Neural cell (in vitro differentiated cells): Measurements from ENCODE around the gene TMED8. TPM values are rescaled to one million over a fixed set of nuclear protein-coding genes. Genes with fewer than 3 reads are reported as not detected.

Experiments used
- H2AFZ ChIP-seq: fragments of 200-600, 300-800 bp; sonication (generic), shearing (Covaris generic); 2 replicates; pipeline ENCODE4 v1.6.0; 2014; ENCODE audit warnings: low read depth, mild to moderate bottlenecking, antibody characterized with exemption, low read length, moderate library complexity
- H3F3A ChIP-seq: fragments of 200-600 bp; shearing (Covaris generic); 2 replicates; pipeline ENCODE4 v1.6.1; 2016; ENCODE audit warnings: mild to moderate bottlenecking, moderate library complexity, mixed read lengths, antibody characterized with exemption, low read length; ENCODE audit not compliant: insufficient read depth, poor library complexity, severe bottlenecking
- H3K27ac ChIP-seq: fragments of 200-600, 300-800 bp; sonication (generic), shearing (Covaris generic); 2 replicates; pipeline ENCODE4 v1.5.1; 2014; ENCODE audit warnings: mild to moderate bottlenecking, low read length, moderate library complexity
- H3K27me3 ChIP-seq: fragments of 300-800, 200-600 bp; sonication (generic), shearing (Covaris generic); 2 replicates; pipeline ENCODE4 v1.6.0; 2014; ENCODE audit warnings: mild to moderate bottlenecking, low read depth, low read length, moderate library complexity; ENCODE audit not compliant: insufficient read depth
- H3K36me3 ChIP-seq: fragments of 300-800, 200-600 bp; sonication (generic), shearing (Covaris generic); 2 replicates; pipeline ENCODE4 v1.5.1; 2014; ENCODE audit warnings: mild to moderate bottlenecking, antibody characterized with exemption, low read length, moderate library complexity; ENCODE audit not compliant: insufficient read depth
- H3K4me2 ChIP-seq: fragments of 300-800, 200-600 bp; sonication (generic), shearing (Covaris generic); 2 replicates; pipeline ENCODE4 v1.6.0; 2014; ENCODE audit warnings: mild to moderate bottlenecking, low read length
- H3K4me3 ChIP-seq: fragments of 300-800, 200-600 bp; sonication (generic), shearing (Covaris generic); 2 replicates; pipeline ENCODE4 v1.5.1; 2014; ENCODE audit warnings: mild to moderate bottlenecking, low read length, moderate library complexity
- H3K79me2 ChIP-seq: fragments of 200-600 bp; shearing (Covaris generic); replicated peaks from 2 replicates; pipeline ENCODE4 v1.6.0; 2014; ENCODE audit warnings: mild to moderate bottlenecking, low read length, moderate library complexity; ENCODE audit not compliant: insufficient read depth
- H3K9ac ChIP-seq: fragments of 300-800, 200-600 bp; sonication (generic), shearing (Covaris generic); 2 replicates; pipeline ENCODE4 v1.6.1; 2016; ENCODE audit warnings: mild to moderate bottlenecking, low read length, mixed read lengths
- H3K9me2 ChIP-seq: fragments of 200-600 bp; shearing (Covaris generic); 2 replicates; pipeline ENCODE4 v1.6.1; 2016; ENCODE audit warnings: mild to moderate bottlenecking, low read length, mixed read lengths; ENCODE audit not compliant: insufficient read depth
- H3K9me3 ChIP-seq: fragments of 200-600, 300-800 bp; sonication (generic), shearing (Covaris generic); 2 replicates; pipeline ENCODE4 v1.6.1; 2016; ENCODE audit warnings: mild to moderate bottlenecking, mixed run types, low read length, moderate library complexity, mixed read lengths
- H4K20me1 ChIP-seq: fragments of 200-600 bp; shearing (Covaris generic); 2 replicates; pipeline ENCODE4 v1.6.1; 2016; ENCODE audit warnings: mild to moderate bottlenecking, mixed run types; ENCODE audit not compliant: insufficient read depth
- CTCF ChIP-seq: fragments of 450-650 bp; IDR thresholded peaks from 2 replicates; pipeline ENCODE4 v1.5.1; 2014; ENCODE audit warnings: antibody characterized with exemption, mild to moderate bottlenecking, moderate library complexity; ENCODE audit not compliant: poor library complexity, severe bottlenecking
- EP300 ChIP-seq: fragments of 450-650 bp; conservative IDR thresholded peaks from 2 replicates; pipeline ENCODE4 v1.6.1; 2014; ENCODE audit warnings: antibody characterized with exemption, mild to moderate bottlenecking, moderate library complexity; ENCODE audit not compliant: poor library complexity, severe bottlenecking
- EZH2 ChIP-seq: fragments of 200-600, 300-800 bp; shearing (Covaris generic), sonication (generic); IDR thresholded peaks from 2 replicates; pipeline ENCODE4 v1.6.1; 2014; ENCODE audit warnings: antibody characterized with exemption, low read length, borderline replicate concordance, mild to moderate bottlenecking; ENCODE audit not compliant: insufficient read depth, poor library complexity, severe bottlenecking
- MXI1 ChIP-seq: fragments of 450-650 bp; conservative IDR thresholded peaks from 2 replicates; pipeline ENCODE4 v1.6.1; 2014; ENCODE audit warnings: antibody characterized with exemption, mild to moderate bottlenecking; ENCODE audit not compliant: poor library complexity, severe bottlenecking
- POLR2AphosphoS5 ChIP-seq: IDR thresholded peaks from 2 replicates; pipeline ENCODE4 v1.6.1; 2012
- RAD21 ChIP-seq: fragments of 450-650 bp; conservative IDR thresholded peaks from 2 replicates; pipeline ENCODE4 v1.6.1; 2014; ENCODE audit warnings: antibody characterized with exemption, mild to moderate bottlenecking, moderate library complexity
- REST ChIP-seq: IDR thresholded peaks from 2 replicates; pipeline ENCODE4 v1.6.1; 2012; ENCODE audit warnings: borderline replicate concordance
- SMC3 ChIP-seq: fragments of 450-650 bp; conservative IDR thresholded peaks from 2 replicates; pipeline ENCODE4 v1.6.1; 2014; ENCODE audit warnings: antibody characterized with exemption, mild to moderate bottlenecking, moderate library complexity; ENCODE audit not compliant: poor library complexity
- TAF1 ChIP-seq: IDR thresholded peaks from 2 replicates; pipeline ENCODE4 v1.6.1; 2012; ENCODE audit warnings: low read depth
- polyA plus RNA-seq: library from polyadenylated mRNA; depleted of rRNA; stranded (reverse); fragments of >200 nt; gene quantifications from 2 replicates; pipeline ENCODE4 v1.2.3, GENCODE V29; 2014

Gene TMED8
- polyA plus RNA-seq, 1 donor from 2014 or later: 16.5 TPM

GRCh38 chr14:77290705-77291104 is 86.2 kb downstream of the TMED8 start:
- H3K4me3 ChIP-seq: no peak overlapping the region
- H3K9ac ChIP-seq: no peak overlapping the region
- no peaks in the 10 kb centered on the region for H3K9me3 ChIP-seq
- TF ChIP-seq POLR2AphosphoS5 (no peak), EZH2 (no peak), SMC3 (no peak), CTCF (no peak), REST (no peak), TAF1 (no peak), EP300 (no peak)
- H3K79me2 ChIP-seq: no peaks in the 10 kb centered on the region
- H3K27me3 ChIP-seq: no peaks in the 10 kb centered on the region
- no peaks in the 10 kb centered on the region for H3K9me2 ChIP-seq
- H2AFZ ChIP-seq: no peak overlapping the region
- H3K4me2 ChIP-seq: no peak overlapping the region
- H3K36me3 ChIP-seq: peaks cover 5% of the 10 kb centered on the region
- H3K27ac ChIP-seq: no peak overlapping the region
- no peaks in the 10 kb centered on the region for H4K20me1 ChIP-seq
- no peaks in the 10 kb centered on the region for H3F3A ChIP-seq

GRCh38 chr14:77286576-77286975 is 90.3 kb downstream of the TMED8 start:
- H3K4me3 ChIP-seq: no peak overlapping the region
- H3K9me3 ChIP-seq: no peaks in the 10 kb centered on the region
- no peaks in the 10 kb centered on the region for H3F3A ChIP-seq
- no peak for TF ChIP-seq SMC3
- TF ChIP-seq EP300: no peak
- no peak for TF ChIP-seq EZH2
- no peak for TF ChIP-seq TAF1
- no peak for TF ChIP-seq CTCF
- no peak for TF ChIP-seq REST
- TF ChIP-seq POLR2AphosphoS5: no peak
- TF ChIP-seq RAD21: no peak
- no peak for TF ChIP-seq MXI1
- no peaks in the 10 kb centered on the region for H3K36me3 ChIP-seq
- no peaks in the 10 kb centered on the region for H3K27me3 ChIP-seq
- no peak overlapping the region for H2AFZ ChIP-seq
- H3K27ac ChIP-seq: no peak overlapping the region
- H3K4me2 ChIP-seq: no peak overlapping the region
- H4K20me1 ChIP-seq: no peaks in the 10 kb centered on the region
- H3K79me2 ChIP-seq: no peaks in the 10 kb centered on the region
- no peak overlapping the region for H3K9ac ChIP-seq
- no peaks in the 10 kb centered on the region for H3K9me2 ChIP-seq
